ENCODE results near the gene DPF3.

DPF3 gene

GRCh38 chr14:72907886-72908285 lies 14.0 kb upstream of the DPF3 start:
- Histone ChIP-seq H3K27me3 (replicated peaks; ENCODE audit: insufficient read depth, low read length) (no peaks in the 10 kb centered on the region), H3K79me2 (ENCODE audit: low read length) (no peaks in the 10 kb centered on the region), H3F3A (ENCODE audit: insufficient read depth, low read length) (no peaks in the 10 kb centered on the region), H2AFZ (ENCODE audit: low read length) (no peak overlapping the region), H3K9me2 (replicated peaks; ENCODE audit: insufficient read depth, low read length) (no peaks in the 10 kb centered on the region), H3K36me3 (replicated peaks; ENCODE audit: insufficient read depth, low read length) (no peaks in the 10 kb centered on the region), H3K4me2 (ENCODE audit: low read depth, low read length) (peak overlapping the region; percentile 32; the same call in 1 of the 2 replicates), H3K9me3 (replicated peaks; ENCODE audit: insufficient read depth, low read length) (no peaks in the 10 kb centered on the region), H4K20me1 (ENCODE audit: insufficient read depth, low read length) (no peaks in the 10 kb centered on the region), H3K4me1 (ENCODE audit: low read length) (peaks cover 11% of the 10 kb centered on the region; the same call in 1 of the 2 replicates), H3K9ac (ENCODE audit: low read length) (no peak overlapping the region), H3K27ac (ENCODE audit: low read length) (no peak overlapping the region), H3K4me3 (ENCODE audit: low read length) (no peak overlapping the region; the same call in 1 of the 2 replicates)
- no peak for DNase-seq
- no peak for TF ChIP-seq EZH2 (optimal IDR thresholded peaks at IDR 0.05; ENCODE audit: low read depth, low read length)
- TF ChIP-seq EZH2phosphoT487 (IDR thresholded peaks at IDR 0.05; ENCODE audit: low read length): no peak
- TF ChIP-seq CTCF (IDR thresholded peaks at IDR 0.05; ENCODE audit: low read length): no peak

- Histone ChIP-seq H3F3A (ENCODE audit: insufficient read depth, low read length) (no peaks in the 10 kb centered on the region), H3K27me3 (replicated peaks; ENCODE audit: insufficient read depth, low read length) (no peaks in the 10 kb centered on the region), H2AFZ (ENCODE audit: low read length) (peak overlapping the region; percentile 42), H3K36me3 (replicated peaks; ENCODE audit: insufficient read depth, low read length) (no peaks in the 10 kb centered on the region), H3K9ac (ENCODE audit: low read length) (no peak overlapping the region), H3K4me3 (ENCODE audit: low read length) (no peak overlapping the region), H3K79me2 (ENCODE audit: low read length) (no peaks in the 10 kb centered on the region), H3K9me2 (replicated peaks; ENCODE audit: insufficient read depth, low read length) (no peaks in the 10 kb centered on the region), H4K20me1 (ENCODE audit: insufficient read depth, low read length) (no peaks in the 10 kb centered on the region), H3K9me3 (replicated peaks; ENCODE audit: insufficient read depth, low read length) (no peaks in the 10 kb centered on the region), H3K4me2 (ENCODE audit: low read depth, low read length) (peak overlapping the region; percentile 32; the same call in 1 of the 2 replicates), H3K4me1 (ENCODE audit: low read length) (peaks cover 11% of the 10 kb centered on the region; the same call in 1 of the 2 replicates), H3K27ac (ENCODE audit: low read length) (no peak overlapping the region)
- TF ChIP-seq CTCF (IDR thresholded peaks at IDR 0.05; ENCODE audit: low read length): no peak
- no peak for TF ChIP-seq EZH2phosphoT487 (IDR thresholded peaks at IDR 0.05; ENCODE audit: low read length)
- TF ChIP-seq EZH2 (optimal IDR thresholded peaks at IDR 0.05; ENCODE audit: low read depth, low read length): no peak
- no peak for DNase-seq
Measured at GRCh38 chr14:72906879-72907278, 13.0 kb upstream of the DPF3 start.

GRCh38 chr14:72906316-72906715 lies 12.4 kb upstream of the DPF3 start:
- no peak overlapping the region for H3K4me2 ChIP-seq (ENCODE audit: low read depth, low read length)
- H3K9me2 ChIP-seq (replicated peaks; ENCODE audit: insufficient read depth, low read length): no peaks in the 10 kb centered on the region
- H3K27me3 ChIP-seq (replicated peaks; ENCODE audit: insufficient read depth, low read length): no peaks in the 10 kb centered on the region
- H2AFZ ChIP-seq (ENCODE audit: low read length): no peak overlapping the region
- DNase-seq: no peak
- no peak overlapping the region for H3K9ac ChIP-seq (ENCODE audit: low read length)
- no peak for TF ChIP-seq EZH2 (optimal IDR thresholded peaks at IDR 0.05; ENCODE audit: low read depth, low read length)
- peaks cover 11% of the 10 kb centered on the region; the same call in 1 of the 2 replicates for H3K4me1 ChIP-seq (ENCODE audit: low read length)
- H3K4me3 ChIP-seq (ENCODE audit: low read length): no peak overlapping the region
- no peaks in the 10 kb centered on the region for H3F3A ChIP-seq (ENCODE audit: insufficient read depth, low read length)
- no peaks in the 10 kb centered on the region for H3K79me2 ChIP-seq (ENCODE audit: low read length)
- no peaks in the 10 kb centered on the region for H3K36me3 ChIP-seq (replicated peaks; ENCODE audit: insufficient read depth, low read length)
- H3K27ac ChIP-seq (ENCODE audit: low read length): no peak overlapping the region
- no peaks in the 10 kb centered on the region for H3K9me3 ChIP-seq (replicated peaks; ENCODE audit: insufficient read depth, low read length)
- H4K20me1 ChIP-seq (ENCODE audit: insufficient read depth, low read length): no peaks in the 10 kb centered on the region

- no peak overlapping the region for H3K27ac ChIP-seq (ENCODE audit: low read length)
- no peak overlapping the region for H3K9ac ChIP-seq (ENCODE audit: low read length)
- TF ChIP-seq CTCF (IDR thresholded peaks at IDR 0.05; ENCODE audit: low read length) (peak; percentile 72), EZH2 (optimal IDR thresholded peaks at IDR 0.05; ENCODE audit: low read depth, low read length) (no peak)
- no peaks in the 10 kb centered on the region for H3K9me3 ChIP-seq (replicated peaks; ENCODE audit: insufficient read depth, low read length)
- H3F3A ChIP-seq (ENCODE audit: insufficient read depth, low read length): no peaks in the 10 kb centered on the region
- H4K20me1 ChIP-seq (ENCODE audit: insufficient read depth, low read length): no peaks in the 10 kb centered on the region
- H3K4me1 ChIP-seq (ENCODE audit: low read length): peaks cover 11% of the 10 kb centered on the region; the same call in 1 of the 2 replicates
- no peak overlapping the region for H2AFZ ChIP-seq (ENCODE audit: low read length)
- no peaks in the 10 kb centered on the region for H3K9me2 ChIP-seq (replicated peaks; ENCODE audit: insufficient read depth, low read length)
- peak; percentile 58 for DNase-seq
- H3K36me3 ChIP-seq (replicated peaks; ENCODE audit: insufficient read depth, low read length): no peaks in the 10 kb centered on the region
- no peak overlapping the region for H3K4me3 ChIP-seq (ENCODE audit: low read length)
- H3K27me3 ChIP-seq (replicated peaks; ENCODE audit: insufficient read depth, low read length): no peaks in the 10 kb centered on the region
- no peaks in the 10 kb centered on the region for H3K79me2 ChIP-seq (ENCODE audit: low read length)
- no peak overlapping the region for H3K4me2 ChIP-seq (ENCODE audit: low read depth, low read length)
Measured at GRCh38 chr14:72904840-72905561, 11.1 kb upstream of the DPF3 start.
